Fibroblast of skin of right quadriceps (primary cell): ENCODE measurements around the gene KIF1B.

Experiments
- DNase-seq: peaks from one replicate; pipeline ENCODE4 v3.0.0-alpha.2; 2013

Gene KIF1B

GRCh38 chr1:10287023-10287645 is 76.8 kb downstream of the KIF1B start:
- DNase-seq, result no peak

- no peak for DNase-seq
Measured at GRCh38 chr1:10288029-10288615, 77.8 kb downstream of the KIF1B start.

- no peak for DNase-seq
Measured at GRCh38 chr1:10291705-10292104, 81.3 kb downstream of the KIF1B start.

GRCh38 chr1:10292188-10292587 is 81.8 kb downstream of the KIF1B start:
- no peak for DNase-seq

GRCh38 chr1:10295481-10296085 is 85.2 kb downstream of the KIF1B start:
- DNase-seq, result no peak

- DNase-seq, result no peak
Measured at GRCh38 chr1:10299151-10299550, 88.8 kb downstream of the KIF1B start.

- no peak for DNase-seq
Measured at GRCh38 chr1:10302416-10302815, 92.0 kb downstream of the KIF1B start.

- no peak for DNase-seq
Measured at GRCh38 chr1:10304295-10304694, 93.9 kb downstream of the KIF1B start.

- DNase-seq, result no peak
Measured at GRCh38 chr1:10306435-10306834, 96.1 kb downstream of the KIF1B start.

- DNase-seq, result no peak
Measured at GRCh38 chr1:10308001-10308400, 97.6 kb downstream of the KIF1B start.

- no peak for DNase-seq
Measured at GRCh38 chr1:10309243-10310011, 99.1 kb downstream of the KIF1B start.

GRCh38 chr1:10316752-10317151 is 106.4 kb downstream of the KIF1B start:
- no peak for DNase-seq

GRCh38 chr1:10319750-10320149 is 109.4 kb downstream of the KIF1B start:
- no peak for DNase-seq

- no peak for DNase-seq
Measured at GRCh38 chr1:10320336-10320735, 110.0 kb downstream of the KIF1B start.

GRCh38 chr1:10322821-10323220 is 112.5 kb downstream of the KIF1B start:
- DNase-seq, result no peak

- DNase-seq, result no peak
Measured at GRCh38 chr1:10324627-10325026, 114.3 kb downstream of the KIF1B start.

- DNase-seq, result no peak
Measured at GRCh38 chr1:10325521-10325920, 115.2 kb downstream of the KIF1B start.

- no peak for DNase-seq
Measured at GRCh38 chr1:10326251-10326650, 115.9 kb downstream of the KIF1B start.

- DNase-seq, result no peak
Measured at GRCh38 chr1:10328180-10328963, 118.0 kb downstream of the KIF1B start.

- DNase-seq, result no peak
Measured at GRCh38 chr1:10337436-10337835, 127.1 kb downstream of the KIF1B start.

GRCh38 chr1:10338047-10338446 is 127.7 kb downstream of the KIF1B start:
- DNase-seq, result peak; percentile 47

- DNase-seq, result no peak
Measured at GRCh38 chr1:10338611-10339010, 128.2 kb downstream of the KIF1B start.

GRCh38 chr1:10339036-10339567 is 128.7 kb downstream of the KIF1B start:
- DNase-seq, result no peak
